LoVo (cell line): ENCODE data around the gene ADIPOR1.
A peak's percentile ranks its signal among the peaks of the same experiment; 100 is the strongest.
"Not testable (repeated sequence)": the region's sequence is repeated elsewhere in the genome, so short reads cannot be mapped to it uniquely, and the experiment has no call there.

Source experiments
- DNase-seq: peaks from one replicate; pipeline ENCODE4 v3.0.0-alpha.2; 2016; ENCODE audit warnings: low spot score

The ADIPOR1 gene

DNA sequence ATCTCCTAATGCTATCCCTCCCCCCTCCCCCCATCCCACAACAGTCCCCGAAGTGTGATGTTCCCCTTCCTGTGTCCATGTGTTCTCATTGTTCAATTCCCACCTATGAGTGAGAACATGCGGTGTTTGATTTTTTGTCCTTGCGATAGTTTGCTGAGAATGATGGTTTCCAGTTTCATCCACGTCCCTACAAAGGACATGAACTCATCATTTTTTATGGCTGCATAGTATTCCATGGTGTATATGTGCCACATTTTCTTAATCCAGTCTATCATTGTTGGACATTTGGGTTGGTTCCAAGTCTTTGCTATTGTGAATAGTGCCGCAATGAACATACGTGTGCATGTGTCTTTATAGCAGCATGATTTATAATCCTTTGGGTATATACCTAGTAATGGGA lies 21.7 kb downstream of the ADIPOR1 start:
- DNase-seq = not testable (repeated sequence)

DNA sequence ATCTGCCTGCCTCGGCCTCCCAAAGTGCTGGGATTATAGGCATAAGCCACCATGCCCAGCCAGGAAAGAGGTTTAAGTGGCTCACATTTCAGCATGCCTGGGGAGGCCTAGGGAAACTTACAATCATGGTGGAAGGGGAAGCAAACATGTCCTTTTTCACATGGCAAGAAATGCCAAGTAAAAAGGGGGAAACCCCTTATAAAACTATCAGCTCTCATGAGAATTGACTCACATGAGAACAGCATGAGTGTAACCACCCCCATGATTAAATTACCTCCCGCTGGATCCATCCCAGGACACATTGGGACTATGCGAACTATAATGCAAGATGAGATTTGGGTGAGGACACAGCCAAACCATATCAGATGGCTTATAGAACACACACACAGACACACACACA lies 22.3 kb downstream of the ADIPOR1 start:
- DNase-seq = no peak

DNA sequence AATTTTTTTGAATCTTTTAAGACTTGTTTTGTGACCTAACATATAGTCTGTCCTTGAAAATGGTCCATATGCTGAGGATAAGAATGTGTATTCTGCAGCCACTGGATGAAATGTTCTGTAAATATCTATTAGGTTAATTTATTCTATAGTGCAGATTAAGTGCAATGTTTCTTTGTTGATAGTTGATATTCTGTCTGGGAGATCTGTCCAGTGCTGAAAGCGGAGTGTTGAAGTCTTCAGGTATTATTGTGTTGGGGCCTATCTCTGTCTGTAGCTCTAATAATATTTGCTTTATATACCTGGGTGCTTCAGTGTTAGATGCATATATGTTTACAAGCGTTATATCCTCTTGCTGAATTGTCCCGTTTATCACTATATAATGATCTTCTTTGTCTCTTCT lies 23.4 kb downstream of the ADIPOR1 start:
- DNase-seq = no peak

DNA sequence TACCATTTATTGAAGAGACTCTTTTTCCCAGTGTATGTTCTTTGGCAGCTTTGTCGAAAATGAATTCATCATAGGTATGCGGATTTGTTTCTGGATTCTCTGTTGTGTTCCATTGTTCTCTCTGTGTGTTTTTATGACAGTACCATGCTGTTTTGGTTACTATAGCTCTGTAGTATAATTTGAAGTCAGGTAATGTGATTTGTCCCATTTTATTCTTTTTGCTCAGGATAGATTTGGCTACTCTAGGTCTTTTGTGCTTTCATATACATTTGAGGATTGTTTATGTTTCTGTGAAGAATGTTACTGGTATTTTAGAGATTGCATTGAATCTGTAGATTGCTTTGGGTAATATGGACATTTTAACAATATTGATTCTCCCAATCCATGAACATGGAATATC lies 25.6 kb downstream of the ADIPOR1 start:
- no peak for DNase-seq

DNA sequence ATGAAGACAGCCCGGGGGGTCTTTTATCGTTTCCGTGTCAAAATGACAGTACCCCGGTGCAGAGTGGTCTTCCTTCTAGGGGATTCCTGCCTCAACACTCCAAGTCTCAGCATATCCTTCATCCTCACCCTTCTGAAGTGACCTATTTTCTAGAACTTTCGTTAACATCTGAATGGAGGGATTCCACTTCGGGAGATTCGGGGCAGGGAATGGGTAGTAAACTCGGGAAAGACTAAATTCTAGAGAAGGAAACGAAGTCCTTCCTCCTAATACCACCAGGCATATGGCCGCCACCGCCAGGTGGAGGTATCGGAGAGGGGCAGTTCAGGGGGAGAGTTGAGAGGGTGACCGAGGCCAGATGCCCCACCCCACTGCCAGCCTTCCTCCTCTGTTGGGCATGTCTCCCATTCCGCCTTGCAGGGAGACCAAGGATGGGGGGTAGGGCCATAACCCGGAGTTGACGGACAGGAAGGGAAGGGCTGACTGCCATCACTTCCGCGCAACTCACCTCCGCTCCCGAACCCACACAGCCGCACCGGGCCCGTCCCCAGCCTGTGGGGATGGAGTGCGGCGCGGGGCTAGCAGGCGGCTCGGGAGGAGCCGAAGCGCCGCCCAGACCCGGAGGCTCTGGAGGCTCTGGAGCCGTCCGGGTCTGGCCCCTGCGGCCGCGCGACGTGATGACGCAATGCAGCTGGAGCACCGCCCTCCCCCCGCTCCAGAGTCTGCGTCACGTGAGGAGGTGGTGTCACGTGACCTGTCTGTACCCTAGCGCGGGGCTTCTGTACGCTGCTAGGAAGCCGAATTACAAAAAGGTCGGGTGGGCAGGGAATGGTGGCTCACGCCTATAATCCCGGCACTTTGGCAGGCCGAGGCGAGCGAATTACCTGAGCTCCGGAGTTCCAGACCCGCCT lies 31.3 kb downstream of the ADIPOR1 start, which contains the start of gene KLHL12:
Gene KLHL12 (minus strand): TSS at position 654 of the 911 bp plus-strand sequence. CDS start 2,072 bp downstream, outside the sequence.
- peak; percentile 98 for DNase-seq

DNA sequence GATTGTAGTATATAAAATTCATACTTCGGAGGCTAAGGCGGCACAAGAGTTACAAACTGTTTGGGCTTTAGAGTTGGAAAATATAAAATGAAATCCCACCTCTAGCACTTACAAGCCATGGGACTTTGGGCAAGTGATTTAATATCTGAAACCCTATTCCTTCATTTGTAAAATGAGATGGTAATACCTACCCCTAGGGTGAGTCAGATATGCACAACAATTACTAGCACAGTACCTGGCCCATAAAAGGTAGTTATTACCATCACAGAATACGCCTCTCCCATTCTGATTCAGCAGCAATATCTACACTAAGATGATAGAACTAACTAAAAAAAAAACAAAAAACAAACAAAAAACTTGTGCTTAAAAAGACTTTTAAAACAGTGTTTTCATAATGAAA lies 34.6 kb downstream of the ADIPOR1 start:
- no peak for DNase-seq

DNA sequence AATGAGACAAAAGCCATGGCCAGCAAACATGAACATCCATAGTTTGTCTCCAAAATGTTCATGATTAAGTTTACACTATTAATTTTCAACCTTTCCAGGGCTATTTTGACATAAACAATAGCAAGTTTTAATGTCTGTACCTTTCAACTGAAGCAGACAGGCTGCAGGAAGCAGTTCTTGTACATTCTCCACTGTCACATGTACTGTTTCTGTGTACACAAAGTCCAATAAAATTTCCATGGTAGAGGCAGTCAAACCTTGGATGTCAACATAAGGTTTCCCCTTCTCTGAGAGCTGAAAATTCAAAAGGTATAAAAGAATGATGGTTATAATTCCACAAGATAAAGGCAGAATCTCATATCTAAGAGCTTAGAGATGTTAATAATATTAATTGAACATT lies 38.5 kb downstream of the ADIPOR1 start:
- DNase-seq = no peak

DNA sequence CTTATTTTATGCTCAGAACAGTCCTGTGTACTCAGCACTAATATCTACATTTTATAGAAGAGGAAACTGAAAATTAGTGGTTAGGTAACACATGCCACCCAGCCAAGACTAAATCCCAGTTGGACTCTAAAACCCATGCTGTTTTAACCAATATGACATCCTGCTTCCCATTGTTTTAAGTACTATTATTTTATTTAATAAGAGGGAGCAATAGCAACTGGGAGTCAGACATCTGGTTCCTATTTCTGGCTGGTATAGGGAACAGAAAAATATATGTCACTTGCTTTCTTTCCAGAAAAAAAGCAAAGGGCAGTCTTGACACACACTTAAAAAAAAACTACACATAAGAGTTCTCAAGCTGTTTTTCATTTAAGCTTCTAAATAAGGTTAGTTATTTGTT lies 43.0 kb downstream of the ADIPOR1 start:
- DNase-seq = no peak

DNA sequence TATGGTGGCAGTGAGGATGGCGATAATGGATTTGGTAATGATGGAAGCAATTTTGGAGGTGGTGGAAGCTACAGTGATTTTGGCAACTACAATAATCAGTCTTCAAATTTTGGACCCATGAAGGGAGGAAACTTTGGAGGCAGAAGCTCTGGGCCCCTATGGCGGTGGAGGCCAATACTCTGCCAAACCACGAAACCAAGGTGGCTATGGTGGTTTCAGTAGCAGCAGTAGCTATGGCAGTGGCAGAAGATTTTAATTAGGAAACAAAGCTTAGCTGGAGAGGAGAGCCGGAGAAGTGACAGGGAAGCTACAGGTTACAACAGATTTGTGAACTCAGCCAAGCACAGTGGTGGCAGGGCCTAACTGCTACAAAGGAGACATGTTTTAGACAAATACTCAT lies 45.6 kb downstream of the ADIPOR1 start:
- DNase-seq = not testable (repeated sequence)

DNA sequence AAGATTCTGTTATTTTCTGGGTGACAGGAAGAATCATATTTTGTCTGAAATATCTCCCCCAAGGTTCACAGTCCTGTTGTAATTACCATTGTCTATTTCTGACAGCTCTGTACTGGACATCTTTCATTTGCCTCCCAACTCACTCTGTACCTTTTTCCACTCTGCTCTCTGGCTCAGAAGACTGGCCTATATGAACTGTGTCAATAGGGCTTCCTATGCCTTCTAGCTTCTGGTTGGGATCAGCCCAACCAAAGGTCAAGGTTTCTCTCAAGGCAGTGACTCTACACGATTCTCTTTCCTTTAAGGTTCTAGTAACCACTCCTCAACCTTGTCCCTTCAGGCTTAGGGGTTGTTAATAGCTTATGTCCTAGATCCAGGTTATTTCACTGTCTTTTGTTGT lies 48.6 kb downstream of the ADIPOR1 start:
- no peak for DNase-seq

DNA sequence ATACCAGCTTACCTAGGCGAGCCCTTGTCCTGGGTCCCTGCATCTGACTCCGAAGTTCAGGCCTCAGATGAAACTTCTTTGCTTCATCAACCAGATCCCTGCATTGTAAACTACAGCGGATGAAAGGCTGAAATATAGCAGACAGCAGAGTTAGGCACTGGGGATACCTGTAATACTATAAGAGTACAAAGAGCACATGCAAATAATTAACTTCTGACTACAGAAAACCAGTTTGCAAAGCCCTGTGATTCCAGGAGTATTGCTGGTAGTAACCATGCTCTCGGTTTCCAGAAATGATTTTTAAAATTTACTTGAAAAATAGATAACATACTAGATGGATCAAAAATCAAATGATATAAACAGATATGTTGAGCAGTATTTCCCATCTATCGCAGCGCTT lies 49.1 kb downstream of the ADIPOR1 start:
- no peak for DNase-seq

DNA sequence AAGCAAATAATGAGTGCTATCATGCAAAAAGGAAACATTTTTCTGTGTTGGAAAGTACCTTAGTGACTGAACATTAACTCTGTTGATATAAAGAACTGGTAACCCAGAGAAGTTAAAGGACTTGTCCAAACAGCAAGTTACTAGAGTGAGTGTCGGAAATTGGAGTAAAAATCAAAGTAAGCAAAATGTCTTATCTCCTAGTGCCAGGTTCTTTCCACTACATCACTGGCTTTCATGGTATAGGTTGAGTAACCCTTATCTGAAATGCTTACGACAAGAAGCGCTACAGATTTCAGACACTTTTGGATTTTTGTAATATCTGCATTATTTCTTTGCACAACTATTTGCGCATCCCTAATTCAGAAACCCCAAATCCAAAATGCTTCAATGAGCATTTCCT lies 52.8 kb downstream of the ADIPOR1 start:
- DNase-seq = no peak

DNA sequence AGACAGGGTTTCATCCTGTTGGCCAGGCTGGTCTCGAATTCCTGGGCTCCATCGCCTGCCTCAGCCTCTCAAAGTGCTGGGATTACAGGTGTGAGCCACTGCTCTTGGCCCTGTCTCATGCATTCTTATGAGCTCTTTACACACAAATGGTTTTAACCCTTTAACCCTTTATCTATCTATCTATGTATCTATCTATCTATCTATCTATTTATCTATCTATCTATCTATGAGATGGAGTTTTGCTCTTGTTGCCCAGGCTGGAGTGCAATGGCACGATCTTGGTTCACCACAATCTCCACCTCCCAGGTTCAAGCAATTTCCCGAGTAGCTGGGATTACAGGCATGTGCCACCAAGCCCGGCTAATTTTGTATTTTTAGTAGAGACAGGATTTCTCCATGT lies 54.3 kb downstream of the ADIPOR1 start:
- DNase-seq = not testable (repeated sequence)

DNA sequence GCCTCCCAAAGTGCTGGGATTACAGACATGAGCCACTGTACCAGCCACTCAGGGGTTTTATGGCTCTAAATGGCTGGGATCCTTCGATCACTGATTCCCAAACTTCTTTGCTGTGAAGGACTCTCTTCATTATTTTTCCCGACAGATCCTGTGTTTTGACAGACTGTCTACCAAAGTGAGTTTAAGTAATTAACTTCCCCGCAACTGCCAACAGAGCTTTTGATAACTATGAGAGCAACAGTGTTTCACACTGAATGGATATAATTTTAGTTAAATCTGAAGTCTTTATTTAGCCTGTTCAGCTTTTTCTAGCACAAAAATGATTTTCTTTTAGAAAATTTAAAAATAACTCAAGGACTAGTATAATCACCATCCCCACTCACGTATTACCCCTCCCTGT lies 56.6 kb downstream of the ADIPOR1 start:
- no peak for DNase-seq

DNA sequence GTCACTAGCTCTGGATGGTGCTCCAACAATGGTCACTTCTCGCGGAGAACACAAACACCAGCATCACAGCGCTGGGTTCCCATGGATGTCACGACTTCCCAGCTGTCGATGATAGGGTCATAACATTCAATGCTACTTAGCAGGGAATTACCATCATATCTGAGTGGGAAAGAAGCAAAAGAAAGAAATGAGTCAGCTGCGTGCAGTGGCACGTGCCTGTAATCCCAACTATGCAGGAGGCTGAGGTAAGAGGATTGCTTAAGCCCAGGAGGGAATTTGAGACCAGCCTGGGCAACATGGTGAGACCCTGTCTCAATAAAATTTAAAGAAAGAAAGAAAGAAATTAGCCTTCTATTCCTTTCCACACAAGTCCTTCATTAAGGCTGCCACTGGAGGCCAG lies 65.6 kb downstream of the ADIPOR1 start:
- DNase-seq = no peak
